Naive thymus-derived CD8-positive, alpha-beta T cell (primary cell): ENCODE data around the gene EHF. TPM values are rescaled to one million over a fixed set of nuclear protein-coding genes. Genes with fewer than 3 reads are reported as not detected.

Source experiments
- ATAC-seq, 2 donors: fragments of 150-1000 bp; cut with Tn5 transposase in 1 of 2; sonication (Bioruptor Pico), chemical (Tn5 transposase) in 1 of 2; 1 replicate in 1 of 2; 2 replicates in 1 of 2; pipeline ENCODE4 v1.10.0; 2021; ENCODE audit warnings: mild to moderate bottlenecking in 2 of 2, moderate library complexity in 2 of 2
- POLR2A ChIA-PET: fragments of 350-600 bp; sonication (Branson Sonifier 250); formaldehyde crosslinking; loops from one replicate; lab custom pipeline; 2021; ENCODE audit warnings: antibody characterized with exemption; lab: Charles Lee
- DNase-seq, 10 donors: peaks; one replicate each; pipeline versions ENCODE4 v3.0.0 to v3.0.0-alpha.2; 2020 to 2022
- H3K27ac Mint-ChIP-seq, 10 donors: one replicate each; pipeline ENCODE4 v1.8.0; 2020 to 2022; ENCODE audit warnings: mild to moderate bottlenecking in 10 of 10, mixed read lengths in 10 of 10, moderate library complexity in 4 of 10, inconsistent platforms in 1 of 10
- H3K27me3 Mint-ChIP-seq, 5 donors: one replicate each; pipeline ENCODE4 v1.8.0; 2021 to 2022; ENCODE audit warnings: mixed read lengths in 5 of 5
- H3K36me3 Mint-ChIP-seq, 3 donors: one replicate each; pipeline ENCODE4 v1.8.0; 2020 to 2022; ENCODE audit warnings: mixed read lengths in 3 of 3, mild to moderate bottlenecking in 2 of 3, inconsistent platforms in 1 of 3
- H3K4me1 Mint-ChIP-seq, 4 donors: one replicate each; pipeline ENCODE4 v1.8.0; 2021 to 2022; ENCODE audit warnings: mixed read lengths in 4 of 4
- H3K4me3 Mint-ChIP-seq, 10 donors: one replicate each; pipeline ENCODE4 v1.8.0; 2020 to 2022; ENCODE audit warnings: mild to moderate bottlenecking in 10 of 10, mixed read lengths in 10 of 10, moderate library complexity in 6 of 10, inconsistent platforms in 1 of 10
- H3K9me3 Mint-ChIP-seq, 9 donors: one replicate each; pipeline ENCODE4 v1.8.0; 2020 to 2022; ENCODE audit warnings: mixed read lengths in 9 of 9, mild to moderate bottlenecking in 3 of 9, inconsistent platforms in 1 of 9, moderate library complexity in 1 of 9
- polyA plus RNA-seq, 3 donors: library from polyadenylated mRNA; unstranded; fragments of 300-500 nt; fragmentation: Illumina TruSeq; gene quantifications; one replicate each; pipeline ENCODE4 v1.2.3, GENCODE V29; 2021
- total RNA-seq, 8 experiments: library from RNA in 2 of 8; stranded (reverse) in 2 of 8; gene quantifications; one replicate each; pipeline ENCODE4 v1.2.3 and lab custom pipeline; 2021 to 2026

EHF gene
- total and polyA plus RNA-seq, 5 experiments from 2014 or later: not detected

DNA sequence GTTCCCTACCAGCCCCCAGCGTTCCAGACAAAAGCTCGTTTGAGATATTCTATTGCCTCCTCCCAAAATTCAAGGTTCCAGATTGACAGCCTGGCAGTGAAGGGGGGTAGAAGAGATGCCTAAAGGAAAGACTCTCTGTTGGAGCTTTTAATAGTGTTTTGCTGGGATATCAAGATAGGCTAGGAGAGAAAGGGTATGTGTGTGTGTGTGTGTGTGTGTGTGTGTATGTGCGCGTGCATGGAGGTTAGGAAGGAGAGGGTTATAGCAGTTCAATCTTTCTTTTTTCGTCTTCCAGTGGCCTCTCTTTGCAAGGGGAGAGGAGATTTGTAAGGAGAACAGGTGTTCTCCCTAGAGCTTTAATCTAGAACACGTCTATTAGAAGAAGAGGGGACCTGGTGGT lies 22.0 kb downstream of the EHF start:
- DNase-seq (no peak), ATAC-seq (no peak)
- peaks cover 0 to 13% (median 7%) of the 10 kb centered on the region in 4 donors for H3K4me1 Mint-ChIP-seq
- POLR2A ChIA-PET: interaction anchor here (0.6 kb wide), 1 partner anchor 990 kb away, joined by 3 read pairs; no protein-coding TSS in a partner anchor
- H3K9me3 Mint-ChIP-seq: no peaks in the 10 kb centered on the region
- peaks cover 17 to 87% (median 41%) of the 10 kb centered on the region in 5 donors for H3K27me3 Mint-ChIP-seq
- no peaks in the 10 kb centered on the region for H3K36me3 Mint-ChIP-seq
- peak overlapping the region in 1 of 10 donors; percentile 36 for H3K27ac Mint-ChIP-seq
- no peak overlapping the region for H3K4me3 Mint-ChIP-seq

DNA sequence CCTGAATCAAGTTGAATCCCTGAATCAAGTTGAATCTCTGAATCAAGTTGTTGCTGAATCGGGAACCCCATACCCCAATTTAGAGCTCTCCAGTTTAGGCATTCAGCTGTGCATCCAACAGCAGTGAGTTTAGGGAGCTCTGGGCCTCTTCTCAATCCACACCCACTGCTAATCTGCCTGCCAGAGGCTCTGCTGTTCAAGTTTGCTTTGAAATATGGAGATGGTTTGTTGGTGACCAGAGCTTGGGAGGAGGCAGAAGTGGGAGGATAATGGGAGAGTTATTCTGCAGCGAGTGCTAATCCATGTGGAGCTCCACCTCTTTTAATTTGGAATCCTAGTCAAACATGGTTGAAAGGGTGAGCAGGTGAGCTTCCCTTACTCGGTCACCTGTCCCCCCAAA lies 22.4 kb downstream of the EHF start:
- Mint-ChIP-seq H3K36me3 (no peaks in the 10 kb centered on the region), H3K9me3 (no peaks in the 10 kb centered on the region), H3K27ac (no peak overlapping the region), H3K27me3 (peaks cover 19 to 90% (median 42%) of the 10 kb centered on the region in 5 donors), H3K4me3 (no peak overlapping the region), H3K4me1 (peaks cover 0 to 15% (median 7%) of the 10 kb centered on the region in 4 donors)
- DNase-seq (no peak), ATAC-seq (no peak)
- POLR2A ChIA-PET: no interaction called here

- no peaks in the 10 kb centered on the region for H3K36me3 Mint-ChIP-seq
- H3K4me1 Mint-ChIP-seq: peaks cover 0 to 15% (median 8%) of the 10 kb centered on the region in 4 donors
- DNase-seq: no peak
- POLR2A ChIA-PET: no interaction called here
- no peak overlapping the region for H3K4me3 Mint-ChIP-seq
- peaks cover 19 to 90% (median 42%) of the 10 kb centered on the region in 5 donors for H3K27me3 Mint-ChIP-seq
- H3K9me3 Mint-ChIP-seq: no peaks in the 10 kb centered on the region
- no peak for ATAC-seq
- H3K27ac Mint-ChIP-seq: no peak overlapping the region
Measured at GRCh38 chr11:34643846-34644245, 23.0 kb downstream of the EHF start.

DNA sequence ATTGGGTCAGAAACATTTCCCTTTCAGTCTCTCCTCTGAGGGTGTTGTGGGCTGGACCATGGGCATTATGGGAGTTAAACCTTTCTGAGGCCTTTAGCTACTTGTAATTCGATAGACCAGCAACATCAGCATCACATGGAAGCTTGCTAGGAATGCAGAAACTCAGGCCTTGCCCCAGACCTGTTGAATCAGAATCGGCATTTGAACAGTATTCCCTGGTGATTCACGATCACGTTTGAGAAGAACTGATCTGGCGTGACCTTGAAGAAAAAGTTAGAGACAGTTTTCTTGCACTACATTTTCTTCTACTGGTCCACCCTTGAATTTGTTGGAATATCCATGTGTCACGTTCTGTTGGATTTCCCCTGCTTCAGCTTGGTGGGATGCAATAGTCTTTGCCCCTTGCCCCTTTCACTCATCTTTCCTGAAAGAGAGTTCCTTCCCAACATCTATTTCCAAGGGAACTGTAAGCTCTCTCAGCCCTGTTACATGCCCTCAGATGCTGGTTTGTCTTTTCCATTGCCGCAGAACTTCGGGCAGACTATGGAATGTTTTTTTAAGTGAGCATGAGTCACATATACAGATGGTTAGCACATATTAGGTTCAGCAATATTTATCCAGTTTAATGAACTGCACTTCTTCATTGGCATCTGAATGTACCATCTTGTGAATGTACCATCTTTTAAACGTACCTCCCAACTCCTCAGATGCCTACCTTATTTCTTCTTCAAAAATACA lies 23.9 kb downstream of the EHF start:
- ATAC-seq: no peak

DNA sequence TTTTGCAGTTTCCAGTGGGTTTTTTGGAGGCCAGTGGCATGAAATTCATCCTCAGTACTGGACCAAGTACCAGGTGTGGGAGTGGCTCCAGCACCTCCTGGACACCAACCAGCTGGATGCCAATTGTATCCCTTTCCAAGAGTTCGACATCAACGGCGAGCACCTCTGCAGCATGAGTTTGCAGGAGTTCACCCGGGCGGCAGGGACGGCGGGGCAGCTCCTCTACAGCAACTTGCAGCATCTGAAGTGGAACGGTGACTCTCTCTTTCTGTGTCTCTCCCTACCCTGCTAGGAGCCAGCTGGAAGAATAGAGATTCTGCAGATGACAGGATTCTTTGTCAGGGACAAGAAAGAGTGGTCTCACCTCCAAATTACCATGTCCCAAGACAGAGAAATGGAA lies 25.5 kb downstream of the EHF start:
- H3K4me1 Mint-ChIP-seq: peaks cover 20 to 33% (median 26%) of the 10 kb centered on the region in 4 donors
- peaks cover 16 to 65% (median 34%) of the 10 kb centered on the region in 5 donors for H3K27me3 Mint-ChIP-seq
- no peaks in the 10 kb centered on the region for H3K9me3 Mint-ChIP-seq
- ATAC-seq (no peak), DNase-seq (no peak)
- no peak overlapping the region for H3K4me3 Mint-ChIP-seq
- POLR2A ChIA-PET: no interaction called here
- H3K27ac Mint-ChIP-seq: no peak overlapping the region
- H3K36me3 Mint-ChIP-seq: no peaks in the 10 kb centered on the region

More for the DNA sequence above, 23.9 kb downstream of the EHF start:
- Mint-ChIP-seq H3K4me1 (peaks cover 5 to 20% (median 16%) of the 10 kb centered on the region in 4 donors), H3K4me3 (no peak overlapping the region), H3K36me3 (no peaks in the 10 kb centered on the region), H3K9me3 (no peaks in the 10 kb centered on the region), H3K27ac (no peak overlapping the region), H3K27me3 (peaks cover 19 to 81% (median 39%) of the 10 kb centered on the region in 5 donors)
- POLR2A ChIA-PET: no interaction called here
- no peak for DNase-seq

GRCh38 chr11:34647131-34647530 lies 26.2 kb downstream of the EHF start:
- Mint-ChIP-seq H3K9me3 (no peaks in the 10 kb centered on the region), H3K27me3 (peaks cover 17 to 60% (median 30%) of the 10 kb centered on the region in 5 donors)

DNA sequence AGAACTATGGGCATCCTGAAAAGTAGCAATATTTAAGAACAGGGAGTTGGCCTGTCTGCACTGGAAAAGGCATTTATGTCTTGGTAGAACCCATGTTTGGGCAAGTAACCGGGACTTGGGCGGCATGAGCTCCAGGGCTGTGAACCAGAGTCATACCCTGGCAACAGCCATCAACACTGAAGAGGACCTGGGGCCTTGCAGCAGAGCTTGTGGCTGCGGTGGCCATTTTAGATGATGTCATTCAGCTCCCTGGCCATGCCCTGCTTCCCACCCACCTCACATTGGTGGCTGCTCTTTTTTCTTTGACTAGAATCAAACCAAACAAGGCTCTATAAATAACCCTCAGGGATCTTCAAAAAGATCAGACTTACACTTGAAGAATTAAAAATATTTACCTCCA lies 26.6 kb downstream of the EHF start:
- ATAC-seq (no peak), DNase-seq (no peak)
- POLR2A ChIA-PET: no interaction called here
- no peak overlapping the region for H3K4me3 Mint-ChIP-seq
- peak overlapping the region in 1 of 10 donors; percentile 22 for H3K27ac Mint-ChIP-seq
- H3K27me3 Mint-ChIP-seq: peaks cover 20 to 60% (median 28%) of the 10 kb centered on the region in 5 donors
- no peaks in the 10 kb centered on the region for H3K36me3 Mint-ChIP-seq
- peaks cover 28 to 42% (median 33%) of the 10 kb centered on the region in 4 donors for H3K4me1 Mint-ChIP-seq
- no peaks in the 10 kb centered on the region for H3K9me3 Mint-ChIP-seq

More at GRCh38 chr11:34647131-34647530, 26.2 kb downstream of the EHF start:
- DNase-seq (no peak), ATAC-seq (no peak)
- H3K36me3 Mint-ChIP-seq: no peaks in the 10 kb centered on the region
- no peak overlapping the region for H3K4me3 Mint-ChIP-seq
- H3K4me1 Mint-ChIP-seq: peaks cover 27 to 38% (median 29%) of the 10 kb centered on the region in 4 donors
- no peak overlapping the region for H3K27ac Mint-ChIP-seq
- POLR2A ChIA-PET: no interaction called here

- POLR2A ChIA-PET: no interaction called here
- ATAC-seq (no peak), DNase-seq (no peak)
- Mint-ChIP-seq H3K4me3 (no peak overlapping the region), H3K36me3 (no peaks in the 10 kb centered on the region), H3K27ac (peak overlapping the region in 1 of 10 donors; percentile 22), H3K9me3 (no peaks in the 10 kb centered on the region), H3K27me3 (peaks cover 20 to 60% (median 25%) of the 10 kb centered on the region in 5 donors), H3K4me1 (peaks cover 30 to 47% (median 38%) of the 10 kb centered on the region in 4 donors)
Measured at GRCh38 chr11:34648036-34648435, 27.1 kb downstream of the EHF start.

- POLR2A ChIA-PET: interaction anchor here (1.1 kb wide), 1 partner anchor 267 kb away, joined by 4 read pairs; the partner anchor contains the start of genes APIP and PDHX
- ATAC-seq (no peak), DNase-seq (no peak)
- Mint-ChIP-seq H3K27ac (peak overlapping the region in 6 of 10 donors; percentile 4 to 85 (median 32)), H3K27me3 (peaks cover 24 to 61% (median 32%) of the 10 kb centered on the region in 5 donors), H3K4me3 (peak overlapping the region in 4 of 10 donors; percentile 9 to 51 (median 34)), H3K4me1 (peaks cover 34 to 53% (median 43%) of the 10 kb centered on the region in 4 donors), H3K36me3 (no peaks in the 10 kb centered on the region), H3K9me3 (no peaks in the 10 kb centered on the region)
Measured at GRCh38 chr11:34649597-34649996, 28.7 kb downstream of the EHF start.

DNA sequence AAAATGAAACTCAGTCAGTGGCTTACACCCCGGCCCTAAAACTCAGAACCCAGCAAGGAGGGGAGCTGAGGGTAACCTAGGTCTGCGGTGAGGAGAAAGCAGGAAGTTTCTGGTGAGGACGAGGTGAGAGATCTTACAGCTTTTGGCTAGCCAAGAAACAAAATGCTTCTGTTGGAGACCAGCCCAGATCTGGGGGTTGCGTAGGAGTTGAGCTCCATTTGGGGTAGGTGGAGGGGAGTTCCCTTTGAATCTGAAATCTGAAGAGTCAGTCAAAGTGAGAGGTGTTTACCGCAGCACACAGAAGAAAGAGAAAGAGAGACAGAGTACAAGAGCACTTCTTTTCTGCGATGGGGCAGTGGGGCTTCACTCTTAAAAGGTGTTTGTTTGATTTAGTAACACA lies 29.6 kb downstream of the EHF start:
- POLR2A ChIA-PET: interaction anchor here (1.1 kb wide), 1 partner anchor 266 kb away, joined by 4 read pairs; the partner anchor contains the start of genes APIP and PDHX
- peaks cover 31 to 53% (median 44%) of the 10 kb centered on the region in 4 donors for H3K4me1 Mint-ChIP-seq
- no peaks in the 10 kb centered on the region for H3K36me3 Mint-ChIP-seq
- H3K27ac Mint-ChIP-seq: peak overlapping the region in 9 of 10 donors; percentile 4 to 86 (median 69)
- H3K27me3 Mint-ChIP-seq: peaks cover 28 to 61% (median 28%) of the 10 kb centered on the region in 5 donors
- H3K9me3 Mint-ChIP-seq: no peaks in the 10 kb centered on the region
- peak overlapping the region; percentile 9 to 84 (median 68) for H3K4me3 Mint-ChIP-seq
- DNase-seq (peak; percentile 32 to 94 (median 88)), ATAC-seq (peak; percentile 95 to 96)

DNA sequence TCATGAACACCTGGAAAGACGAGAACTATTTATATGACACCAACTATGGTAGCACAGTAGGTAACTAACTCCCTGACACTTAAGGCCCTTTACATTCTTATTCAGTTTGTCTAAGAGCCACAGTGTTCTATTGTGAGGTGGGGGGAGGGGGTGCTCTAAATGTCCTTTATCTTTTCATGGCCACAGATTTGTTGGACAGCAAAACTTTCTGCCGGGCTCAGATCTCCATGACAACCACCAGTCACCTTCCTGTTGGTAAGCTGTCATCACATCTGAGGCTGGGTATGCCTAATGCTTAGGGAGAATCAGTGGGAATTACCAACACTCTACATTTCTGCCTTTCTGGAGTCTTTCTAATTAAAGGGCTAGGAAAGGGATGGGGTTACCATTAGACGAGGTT lies 30.7 kb downstream of the EHF start:
- Mint-ChIP-seq H3K9me3 (no peaks in the 10 kb centered on the region), H3K27ac (peak overlapping the region in 4 of 10 donors; percentile 8 to 57 (median 38)), H3K4me1 (peaks cover 27 to 53% (median 43%) of the 10 kb centered on the region in 4 donors), H3K36me3 (no peaks in the 10 kb centered on the region), H3K27me3 (peaks cover 27 to 61% (median 35%) of the 10 kb centered on the region in 5 donors), H3K4me3 (peak overlapping the region in 7 of 10 donors; percentile 1 to 33 (median 18))
- DNase-seq: no peak
- no peak for ATAC-seq
- POLR2A ChIA-PET: no interaction called here

GRCh38 chr11:34652191-34652973 lies 31.5 kb downstream of the EHF start:
- POLR2A ChIA-PET: no interaction called here

More at GRCh38 chr11:34652191-34652973, 31.5 kb downstream of the EHF start:
- Mint-ChIP-seq H3K36me3 (no peaks in the 10 kb centered on the region), H3K4me3 (no peak overlapping the region), H3K9me3 (no peaks in the 10 kb centered on the region), H3K27me3 (peaks cover 34 to 61% (median 37%) of the 10 kb centered on the region in 5 donors), H3K4me1 (peaks cover 27 to 48% (median 43%) of the 10 kb centered on the region in 4 donors), H3K27ac (no peak overlapping the region)
- DNase-seq (no peak), ATAC-seq (no peak)
